ENCODE measurements around the gene HSD17B13.

- TF ChIP-seq CTCF (IDR thresholded peaks at IDR 0.05), result no peak
- no peak for TF ChIP-seq POLR2A (IDR thresholded peaks at IDR 0.05)
These were observed 65.2 kb downstream of the HSD17B13 start for GRCh38 chr4:87257523-87257922.

Measured in thyroid gland (tissue), 4 donors.